Transverse colon (tissue), 4 donors: ENCODE data around the gene PET100.

Experiments
- CTCF ChIP-seq, 5 experiments: fragments of 200-600 bp in 3 of 5; fragments of 450-650 bp in 2 of 5; sonication (generic) in 3 of 5; IDR thresholded peaks; 1 replicate in 2 of 5; 2 replicates in 3 of 5; pipeline ENCODE4 v1.5.1; 2016 to 2017; ENCODE audit warnings: antibody characterized with exemption in 5 of 5, inconsistent platforms in 3 of 5, mild to moderate bottlenecking in 2 of 5, moderate library complexity in 1 of 5
- POLR2AphosphoS5 ChIP-seq, 3 donors: sonication (generic); formaldehyde crosslinking; IDR thresholded peaks; one replicate each; pipeline ENCODE4 v1.6.1; 2016; ENCODE audit warnings: antibody characterized with exemption in 3 of 3

GRCh38 chr19:7589822-7590221 is 39.8 kb upstream of the PET100 start:
- TF ChIP-seq CTCF (IDR thresholded peaks at IDR 0.05) (no peak), POLR2AphosphoS5 (IDR thresholded peaks at IDR 0.05) (no peak)
